PC-9 (cell line): Measurements from ENCODE around the gene ADAMTS3.

Experiments
- EZH2 ChIP-seq: fragments of 200-600 bp; sonication (generic); IDR thresholded peaks from 2 replicates; pipeline ENCODE4 v1.8.0; 2017; ENCODE audit warnings: antibody characterized with exemption, low read depth
- TF ChIP-seq, protein P1 (sequence below): fragments of 200-600 bp; sonication (generic); conservative IDR thresholded peaks from 2 replicates; pipeline ENCODE4 v1.6.1; 2017; ENCODE audit warnings: mixed run types, antibody characterized with exemption, mild to moderate bottlenecking, moderate library complexity

DNA sequence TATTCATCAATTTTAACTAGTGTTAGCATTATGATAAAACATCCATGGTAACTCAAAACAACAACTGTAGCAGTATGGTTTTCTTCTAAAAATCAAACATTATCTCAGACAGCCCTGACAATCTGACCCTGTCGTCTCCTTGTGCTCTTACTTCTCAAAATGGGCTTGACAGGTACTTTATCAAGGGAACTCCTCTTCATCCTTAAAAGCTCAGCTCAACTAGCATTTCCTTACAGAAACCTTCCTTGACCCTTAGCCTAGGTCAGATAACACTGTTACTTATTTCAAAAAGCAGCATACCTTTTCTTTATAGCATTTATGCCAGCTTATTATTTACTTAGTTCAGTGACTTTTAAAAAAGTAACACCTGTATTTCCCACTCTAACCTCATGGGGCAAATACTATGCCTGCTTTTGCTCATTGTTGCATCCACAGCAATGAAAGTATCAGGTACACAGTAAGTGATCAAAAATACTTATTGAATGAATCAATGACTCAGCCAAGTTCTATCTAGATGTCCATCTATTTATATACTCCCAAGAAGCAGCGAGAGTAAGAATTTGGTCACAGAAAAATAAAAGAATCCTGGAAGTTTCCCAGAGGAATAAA is 41.9 kb downstream of the ADAMTS3 start:
- TF ChIP-seq, protein P1, sequence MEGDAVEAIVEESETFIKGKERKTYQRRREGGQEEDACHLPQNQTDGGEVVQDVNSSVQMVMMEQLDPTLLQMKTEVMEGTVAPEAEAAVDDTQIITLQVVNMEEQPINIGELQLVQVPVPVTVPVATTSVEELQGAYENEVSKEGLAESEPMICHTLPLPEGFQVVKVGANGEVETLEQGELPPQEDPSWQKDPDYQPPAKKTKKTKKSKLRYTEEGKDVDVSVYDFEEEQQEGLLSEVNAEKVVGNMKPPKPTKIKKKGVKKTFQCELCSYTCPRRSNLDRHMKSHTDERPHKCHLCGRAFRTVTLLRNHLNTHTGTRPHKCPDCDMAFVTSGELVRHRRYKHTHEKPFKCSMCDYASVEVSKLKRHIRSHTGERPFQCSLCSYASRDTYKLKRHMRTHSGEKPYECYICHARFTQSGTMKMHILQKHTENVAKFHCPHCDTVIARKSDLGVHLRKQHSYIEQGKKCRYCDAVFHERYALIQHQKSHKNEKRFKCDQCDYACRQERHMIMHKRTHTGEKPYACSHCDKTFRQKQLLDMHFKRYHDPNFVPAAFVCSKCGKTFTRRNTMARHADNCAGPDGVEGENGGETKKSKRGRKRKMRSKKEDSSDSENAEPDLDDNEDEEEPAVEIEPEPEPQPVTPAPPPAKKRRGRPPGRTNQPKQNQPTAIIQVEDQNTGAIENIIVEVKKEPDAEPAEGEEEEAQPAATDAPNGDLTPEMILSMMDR, result no peak
- no peak for TF ChIP-seq EZH2
